ENCODE data around the gene OR7D4. TPM values are rescaled to one million over a fixed set of nuclear protein-coding genes. Genes with fewer than 3 reads are reported as not detected.
"Not testable (repeated sequence)": the region's sequence is repeated elsewhere in the genome, so short reads cannot be mapped to it uniquely, and the experiment has no call there.

The OR7D4 gene
- total RNA-seq: not detected in 2 replicates

GRCh38 chr19:9219489-9219888, at the start of gene OR7D4:
Gene OR7D4 (minus strand): TSS chr19:9219589. CDS start chr19:9214837, 4,752 bp downstream.
- DNase-seq (ENCODE audit: low read depth): no peak

GRCh38 chr19:9251236-9251635, 31.8 kb upstream of the OR7D4 start:
- no peak for DNase-seq (ENCODE audit: low read depth)

- DNase-seq (ENCODE audit: low read depth): no peak
These were observed 31.2 kb upstream of the OR7D4 start, which contains the start of gene OR7E24 for GRCh38 chr19:9250630-9251029. Gene OR7E24 (plus strand): TSS chr19:9250930. CDS start chr19:9251044, 114 bp downstream.

- peak; percentile 38 for DNase-seq (ENCODE audit: low read depth)
These were observed 13.8 kb downstream of the OR7D4 start for GRCh38 chr19:9205501-9206113.

- not testable (repeated sequence) for DNase-seq (ENCODE audit: low read depth)
These were observed 21.3 kb downstream of the OR7D4 start for GRCh38 chr19:9198044-9198443.

GRCh38 chr19:9189535-9189934, 29.9 kb downstream of the OR7D4 start:
- no peak for DNase-seq (ENCODE audit: low read depth)

GRCh38 chr19:9187191-9187590, 32.2 kb downstream of the OR7D4 start:
- DNase-seq (ENCODE audit: low read depth): no peak

GRCh38 chr19:9183000-9183399, 36.4 kb downstream of the OR7D4 start:
- DNase-seq (ENCODE audit: low read depth): no peak

- no peak for DNase-seq (ENCODE audit: low read depth)
These were observed 40.5 kb downstream of the OR7D4 start, which contains the start of gene OR7D2 for GRCh38 chr19:9178901-9179300. Gene OR7D2 (plus strand): TSS chr19:9178979. CDS start chr19:9185782, 6,803 bp downstream.

GRCh38 chr19:9175326-9175725, 44.1 kb downstream of the OR7D4 start:
- no peak for DNase-seq (ENCODE audit: low read depth)

- DNase-seq (ENCODE audit: low read depth): no peak
These were observed 47.9 kb downstream of the OR7D4 start for GRCh38 chr19:9171393-9171991.

GRCh38 chr19:9166846-9167245, 52.5 kb downstream of the OR7D4 start:
- no peak for DNase-seq (ENCODE audit: low read depth)

GRCh38 chr19:9165261-9165660, 54.1 kb downstream of the OR7D4 start:
- peak; percentile 2 for DNase-seq (ENCODE audit: low read depth)

GRCh38 chr19:9161427-9161826, 58.0 kb downstream of the OR7D4 start:
- no peak for DNase-seq (ENCODE audit: low read depth)

Other genes starting within 250 kb of the OR7D4 start
- 0.45 and 1.0 TPM in 2 replicates for gene MUC16, start 209.2 kb downstream of the OR7D4 start, total RNA-seq
- not detected in 2 replicates for gene OR1M1, start 132.5 kb downstream of the OR7D4 start, total RNA-seq
- gene OR7G2, start 112.1 kb downstream of the OR7D4 start, total RNA-seq: not detected in 2 replicates
- not detected in 2 replicates for gene OR7G1, start 103.8 kb downstream of the OR7D4 start, total RNA-seq
- not detected in 2 replicates for gene OR7G3, start 92.6 kb downstream of the OR7D4 start, total RNA-seq
- 11.6 and 28.3 TPM in 2 replicates for gene ZNF317, start 79.2 kb downstream of the OR7D4 start, total RNA-seq
- gene OR7D2, start 40.6 kb downstream of the OR7D4 start, total RNA-seq: under 0.01 TPM in 1 of 2 replicates, not detected in the other
- gene OR7E24, start 31.3 kb upstream of the OR7D4 start, total RNA-seq: not detected in 2 replicates
- 8.5 and 10.9 TPM in 2 replicates for gene ZNF699, start 90.2 kb upstream of the OR7D4 start, total RNA-seq
- 6.4 and 14.3 TPM in 2 replicates for gene ZNF559, start 104.6 kb upstream of the OR7D4 start, total RNA-seq
- 4.3 TPM in 1 of 2 replicates, not detected in the other for gene ZNF177, start 143.4 kb upstream of the OR7D4 start, total RNA-seq
- gene ZNF266, start 216.0 kb upstream of the OR7D4 start, total RNA-seq: 10.4 and 19.3 TPM in 2 replicates

Measured in renal cortical epithelial cell (primary cell).